ENCODE data around the gene DYNLL2. TPM values are rescaled to one million over a fixed set of nuclear protein-coding genes. Genes with fewer than 3 reads are reported as not detected.
"Not testable (repeated sequence)": the region's sequence is repeated elsewhere in the genome, so short reads cannot be mapped to it uniquely, and the experiment has no call there.

The DYNLL2 gene
- total RNA-seq, 5 donors from 2014 or later (not counting 1 experiment from before 2014, with no cell fraction given), result 30.4 to 42.1 (median 34.9) TPM

DNA sequence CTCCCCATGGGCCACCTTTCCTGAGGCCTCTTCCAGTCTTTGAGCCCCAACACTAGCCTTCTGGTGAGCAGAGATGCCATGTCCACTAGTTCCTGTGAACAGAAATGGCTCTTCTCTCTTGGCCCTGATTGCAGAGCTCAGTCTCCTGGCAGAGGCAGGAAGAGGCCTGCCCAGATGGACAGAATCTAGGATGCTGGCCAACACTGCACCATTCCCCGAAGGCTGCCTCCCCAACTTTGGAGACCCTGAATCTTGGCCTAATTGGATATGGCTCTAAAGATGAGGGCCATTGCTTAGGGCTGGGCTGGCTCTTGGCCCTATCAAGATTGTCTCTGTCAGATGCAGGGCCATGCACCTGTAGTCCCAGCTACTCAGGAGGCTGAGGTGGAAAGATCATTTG is 18.0 kb upstream of the DYNLL2 start:
- ATAC-seq (replicated peaks in 1 of 4) (no peak), DNase-seq (no peak)
- no CpG with 5 or more reads among the region's 1 CpG for WGBS (ENCODE audit: insufficient coverage)
- H3K36me3 Mint-ChIP-seq, result no peaks in the 10 kb centered on the region
- CTCF ChIA-PET, result interaction anchor here in 1 of 2 donors (0.5 kb wide), 1 partner anchor 1018 kb away, joined by 3 read pairs; no protein-coding TSS in a partner anchor
- Histone ChIP-seq H3K9me3 (no peaks in the 10 kb centered on the region), H3K27ac (ENCODE audit: low read length) (no peak overlapping the region), H3K27me3 (replicated peaks in 1 of 2; ENCODE audit: control insufficient read depth in 2 of 2, extremely low read depth in 1 of 2, insufficient read depth in 2 of 2, low read length in 1 of 2) (peaks cover 0 to 7% of the 10 kb centered on the region in 2 experiments), H3K4me3 (ENCODE audit: control insufficient read depth in 1 of 2, extremely low read depth in 1 of 2, low read length in 1 of 2) (no peak overlapping the region), H3K4me1 (ENCODE audit: control insufficient read depth in 1 of 2, extremely low read depth in 1 of 2, insufficient read depth in 2 of 2, low read length in 2 of 2) (no peaks in the 10 kb centered on the region), H3K36me3 (ENCODE audit: control insufficient read depth in 2 of 2, extremely low read depth in 1 of 2, insufficient read depth in 1 of 2, low read length in 1 of 2) (no peaks in the 10 kb centered on the region)
- H3K27ac Mint-ChIP-seq, result no peak overlapping the region
- no peaks in the 10 kb centered on the region for H3K4me1 Mint-ChIP-seq
- H3K4me3 Mint-ChIP-seq, result no peak overlapping the region
- no peaks in the 10 kb centered on the region for H3K9me3 Mint-ChIP-seq
- peaks cover 3 to 8% of the 10 kb centered on the region in 2 donors for H3K27me3 Mint-ChIP-seq
- POLR2A ChIA-PET, result no interaction called here

DNA sequence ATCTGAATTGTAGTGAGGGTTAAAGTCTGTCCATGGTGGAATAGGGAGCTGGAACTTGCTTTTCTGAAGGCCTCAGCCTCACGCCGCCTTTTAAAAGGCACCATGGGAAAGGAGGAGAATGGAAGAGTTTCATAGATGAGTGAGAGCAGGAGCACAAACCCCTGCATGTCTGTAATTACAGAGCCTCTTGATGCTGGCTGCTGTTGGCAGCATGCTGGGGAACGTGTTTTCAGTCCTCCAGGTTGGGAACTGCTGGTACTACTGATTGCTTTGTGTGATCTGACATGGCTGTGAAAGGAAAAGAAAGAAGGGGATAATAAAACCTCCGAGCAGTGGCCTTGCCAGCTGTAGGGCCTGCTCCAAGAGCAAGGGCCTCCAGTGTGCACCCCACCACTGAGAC is 16.8 kb upstream of the DYNLL2 start:
- Mint-ChIP-seq H3K9me3 (no peaks in the 10 kb centered on the region), H3K4me1 (no peaks in the 10 kb centered on the region), H3K36me3 (no peaks in the 10 kb centered on the region), H3K27ac (no peak overlapping the region), H3K4me3 (no peak overlapping the region), H3K27me3 (peaks cover 14 to 19% of the 10 kb centered on the region in 2 donors)
- H3K4me3 ChIP-seq (ENCODE audit: control insufficient read depth in 1 of 2, extremely low read depth in 1 of 2, low read length in 1 of 2), result no peak overlapping the region
- WGBS (ENCODE audit: insufficient coverage), result 54% methylated on average over 4 of the region's 4 CpGs
- H3K4me1 ChIP-seq (ENCODE audit: control insufficient read depth in 1 of 2, extremely low read depth in 1 of 2, insufficient read depth in 2 of 2, low read length in 2 of 2), result no peaks in the 10 kb centered on the region
- ChIA-PET POLR2A (no interaction called here), CTCF (no interaction called here)
- peaks cover 0 to 4% of the 10 kb centered on the region in 2 experiments for H3K27me3 ChIP-seq (replicated peaks in 1 of 2; ENCODE audit: control insufficient read depth in 2 of 2, extremely low read depth in 1 of 2, insufficient read depth in 2 of 2, low read length in 1 of 2)
- no peaks in the 10 kb centered on the region for H3K36me3 ChIP-seq (ENCODE audit: control insufficient read depth in 2 of 2, extremely low read depth in 1 of 2, insufficient read depth in 1 of 2, low read length in 1 of 2)
- no peaks in the 10 kb centered on the region for H3K9me3 ChIP-seq
- DNase-seq (no peak), ATAC-seq (replicated peaks in 1 of 4) (no peak)
- H3K27ac ChIP-seq (ENCODE audit: low read length), result no peak overlapping the region

GRCh38 chr17:58072862-58073261 is 10.4 kb upstream of the DYNLL2 start:
- H3K9me3 Mint-ChIP-seq, result no peaks in the 10 kb centered on the region
- no CpG with 5 or more reads among the region's 1 CpG for WGBS (ENCODE audit: insufficient coverage)
- Histone ChIP-seq H3K27me3 (replicated peaks in 1 of 2; ENCODE audit: control insufficient read depth in 2 of 2, extremely low read depth in 1 of 2, insufficient read depth in 2 of 2, low read length in 1 of 2) (peaks cover 3 to 6% of the 10 kb centered on the region in 2 experiments), H3K4me1 (ENCODE audit: control insufficient read depth in 1 of 2, extremely low read depth in 1 of 2, insufficient read depth in 2 of 2, low read length in 2 of 2) (no peaks in the 10 kb centered on the region), H3K27ac (ENCODE audit: low read length) (no peak overlapping the region), H3K36me3 (ENCODE audit: control insufficient read depth in 2 of 2, extremely low read depth in 1 of 2, insufficient read depth in 1 of 2, low read length in 1 of 2) (no peaks in the 10 kb centered on the region), H3K4me3 (ENCODE audit: control insufficient read depth in 1 of 2, extremely low read depth in 1 of 2, low read length in 1 of 2) (no peak overlapping the region), H3K9me3 (no peaks in the 10 kb centered on the region)
- H3K27me3 Mint-ChIP-seq, result peaks cover 16 to 30% of the 10 kb centered on the region in 2 donors
- POLR2A ChIA-PET, result no interaction called here
- CTCF ChIA-PET, result no interaction called here
- no peak for ATAC-seq (replicated peaks in 1 of 4)
- H3K27ac Mint-ChIP-seq, result no peak overlapping the region
- H3K4me1 Mint-ChIP-seq, result no peaks in the 10 kb centered on the region
- H3K4me3 Mint-ChIP-seq, result no peak overlapping the region
- no peaks in the 10 kb centered on the region for H3K36me3 Mint-ChIP-seq
- DNase-seq, result no peak

- H3K36me3 Mint-ChIP-seq; H3K4me1 ChIP-seq (ENCODE audit: control insufficient read depth in 1 of 2, extremely low read depth in 1 of 2, insufficient read depth in 2 of 2, low read length in 2 of 2); CTCF ChIA-PET; H3K27ac ChIP-seq (ENCODE audit: low read length); H3K9me3 ChIP-seq; H3K27ac Mint-ChIP-seq; ATAC-seq (replicated peaks in 1 of 4); H3K4me3 Mint-ChIP-seq; DNase-seq; POLR2A ChIA-PET; H3K27me3 ChIP-seq (replicated peaks in 1 of 2; ENCODE audit: control insufficient read depth in 2 of 2, extremely low read depth in 1 of 2, insufficient read depth in 2 of 2, low read length in 1 of 2); H3K36me3 ChIP-seq (ENCODE audit: control insufficient read depth in 2 of 2, extremely low read depth in 1 of 2, insufficient read depth in 1 of 2, low read length in 1 of 2); H3K4me3 ChIP-seq (ENCODE audit: control insufficient read depth in 1 of 2, extremely low read depth in 1 of 2, low read length in 1 of 2); H3K9me3 Mint-ChIP-seq; H3K4me1 Mint-ChIP-seq: not testable (repeated sequence)
- peaks cover 16 to 28% of the 10 kb centered on the region in 2 donors for H3K27me3 Mint-ChIP-seq
- WGBS (ENCODE audit: insufficient coverage), result no CpG with 5 or more reads among the region's 7 CpGs
Measured at GRCh38 chr17:58073266-58073665, 10.0 kb upstream of the DYNLL2 start.

GRCh38 chr17:58074406-58074805 is 8.8 kb upstream of the DYNLL2 start:
- H3K36me3 ChIP-seq (ENCODE audit: control insufficient read depth in 2 of 2, extremely low read depth in 1 of 2, insufficient read depth in 1 of 2, low read length in 1 of 2); H3K4me1 ChIP-seq (ENCODE audit: control insufficient read depth in 1 of 2, extremely low read depth in 1 of 2, insufficient read depth in 2 of 2, low read length in 2 of 2); DNase-seq; H3K27ac ChIP-seq (ENCODE audit: low read length); H3K4me3 ChIP-seq (ENCODE audit: control insufficient read depth in 1 of 2, extremely low read depth in 1 of 2, low read length in 1 of 2); H3K36me3 Mint-ChIP-seq; H3K27me3 ChIP-seq (replicated peaks in 1 of 2; ENCODE audit: control insufficient read depth in 2 of 2, extremely low read depth in 1 of 2, insufficient read depth in 2 of 2, low read length in 1 of 2); POLR2A ChIA-PET; H3K9me3 Mint-ChIP-seq; H3K4me1 Mint-ChIP-seq; ATAC-seq (replicated peaks in 1 of 4); H3K27ac Mint-ChIP-seq; H3K4me3 Mint-ChIP-seq; H3K9me3 ChIP-seq: not testable (repeated sequence)
- H3K27me3 Mint-ChIP-seq, result peaks cover 13 to 24% of the 10 kb centered on the region in 2 donors
- whole genome bisulfite sequencing (ENCODE audit: insufficient coverage), result no CpG with 5 or more reads among the region's 28 CpGs
- CTCF ChIA-PET, result interaction anchor here in 1 of 2 donors (0.5 kb wide), 1 partner anchor 335 kb away, joined by 6 read pairs; no protein-coding TSS in a partner anchor

DNA sequence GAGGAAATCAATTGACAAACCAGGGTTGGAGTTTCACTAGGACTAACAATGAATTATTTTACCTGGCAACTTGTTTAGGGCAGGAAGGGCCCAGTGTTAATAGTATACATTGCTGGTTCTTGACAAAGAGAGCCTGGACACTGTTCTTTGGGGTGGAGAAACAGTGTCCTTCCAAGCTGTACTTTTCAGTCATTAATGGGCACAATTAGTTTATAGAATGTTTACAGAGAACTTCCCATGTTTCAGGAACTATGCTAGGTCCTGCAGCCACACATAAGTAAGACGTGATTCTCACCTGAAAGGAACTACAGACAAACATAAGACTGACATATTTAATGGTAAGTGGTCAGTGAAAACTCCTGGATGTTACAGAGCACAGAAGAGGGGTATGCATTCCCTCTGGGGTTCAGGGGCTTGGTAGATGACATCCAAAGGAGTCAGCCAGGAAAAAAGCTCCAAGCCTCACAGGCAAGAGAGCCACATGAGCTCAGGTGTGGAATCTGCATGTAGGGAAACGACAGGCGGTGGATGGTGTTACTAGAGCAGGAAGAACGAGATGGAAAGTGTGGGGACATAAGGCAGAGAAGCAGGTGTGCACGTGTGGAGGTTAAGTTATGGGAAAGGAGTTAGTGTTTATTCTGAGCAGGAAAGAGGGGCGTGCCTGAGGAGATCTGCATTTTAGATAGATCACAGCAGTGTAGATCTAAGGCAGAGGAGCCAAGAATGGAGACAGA is 3.8 kb upstream of the DYNLL2 start:
- ChIA-PET POLR2A (interaction anchor here in 1 of 2 donors (0.7 kb wide), 1 partner anchor 119 kb away, joined by 3 read pairs; no protein-coding TSS in a partner anchor), CTCF (no interaction called here)
- H3K36me3 Mint-ChIP-seq, result no peaks in the 10 kb centered on the region
- Histone ChIP-seq H3K27me3 (replicated peaks in 1 of 2; ENCODE audit: control insufficient read depth in 2 of 2, extremely low read depth in 1 of 2, insufficient read depth in 2 of 2, low read length in 1 of 2) (peaks cover 2 to 3% of the 10 kb centered on the region in 2 experiments), H3K9me3 (no peaks in the 10 kb centered on the region), H3K4me1 (ENCODE audit: control insufficient read depth in 1 of 2, extremely low read depth in 1 of 2, insufficient read depth in 2 of 2, low read length in 2 of 2) (peaks cover 3 to 13% of the 10 kb centered on the region in 2 experiments), H3K4me3 (ENCODE audit: control insufficient read depth in 1 of 2, extremely low read depth in 1 of 2, low read length in 1 of 2) (no peak overlapping the region), H3K36me3 (ENCODE audit: control insufficient read depth in 2 of 2, extremely low read depth in 1 of 2, insufficient read depth in 1 of 2, low read length in 1 of 2) (no peaks in the 10 kb centered on the region), H3K27ac (ENCODE audit: low read length) (no peak overlapping the region)
- H3K4me3 Mint-ChIP-seq, result no peak overlapping the region
- peaks cover under 1 to 4% (median 2%) of the 10 kb centered on the region in 3 donors for H3K4me1 Mint-ChIP-seq
- peaks cover 0 to 6% of the 10 kb centered on the region in 2 donors for H3K27me3 Mint-ChIP-seq
- no peak overlapping the region for H3K27ac Mint-ChIP-seq
- WGBS (ENCODE audit: insufficient coverage), result 54% methylated on average over 5 of the region's 6 CpGs
- DNase-seq, result no peak
- no peaks in the 10 kb centered on the region for H3K9me3 Mint-ChIP-seq
- no peak for ATAC-seq (replicated peaks in 1 of 4)

All from T-cell (primary cell).